HG03159 (cell line): ENCODE results near the gene PHACTR2.
A peak's percentile ranks its signal among the peaks of the same experiment; 100 is the strongest.
"Not testable (repeated sequence)": the region's sequence is repeated elsewhere in the genome, so short reads cannot be mapped to it uniquely, and the experiment has no call there.

Source experiments
- ATAC-seq: cut with Tn5 transposase; IDR thresholded peaks from one replicate; pipeline ENCODE4 v1.9.1; 2021; ENCODE audit warnings: mild to moderate bottlenecking, moderate library complexity; ENCODE audit not compliant: unreplicated experiment

PHACTR2 gene

GRCh38 chr6:143677891-143678791 lies at the start of gene PHACTR2:
PHACTR2 (plus strand) TSS chr6:143677965; CDS start chr6:143678164, 199 bp downstream.
- peak; percentile 60 for ATAC-seq

- no peak for ATAC-seq
Measured at GRCh38 chr6:143629104-143630080, 48.4 kb upstream of the PHACTR2 start.

- not testable (repeated sequence) for ATAC-seq
Measured at GRCh38 chr6:143631196-143631595, 46.6 kb upstream of the PHACTR2 start.

- no peak for ATAC-seq
Measured at GRCh38 chr6:143632894-143633293, 44.9 kb upstream of the PHACTR2 start.

GRCh38 chr6:143634486-143634885 lies 43.3 kb upstream of the PHACTR2 start:
- no peak for ATAC-seq

GRCh38 chr6:143637691-143638090 lies 40.1 kb upstream of the PHACTR2 start:
- ATAC-seq: no peak

GRCh38 chr6:143642403-143642802 lies 35.4 kb upstream of the PHACTR2 start:
- no peak for ATAC-seq

GRCh38 chr6:143647191-143647590 lies 30.6 kb upstream of the PHACTR2 start:
- no peak for ATAC-seq

- ATAC-seq: no peak
Measured at GRCh38 chr6:143647732-143648131, 30.0 kb upstream of the PHACTR2 start.

GRCh38 chr6:143649319-143649718 lies 28.4 kb upstream of the PHACTR2 start:
- not testable (repeated sequence) for ATAC-seq

- ATAC-seq: not testable (repeated sequence)
Measured at GRCh38 chr6:143651328-143651727, 26.4 kb upstream of the PHACTR2 start.

GRCh38 chr6:143652841-143653331 lies 24.9 kb upstream of the PHACTR2 start:
- no peak for ATAC-seq

- no peak for ATAC-seq
Measured at GRCh38 chr6:143655541-143655940, 22.2 kb upstream of the PHACTR2 start.

- ATAC-seq: no peak
Measured at GRCh38 chr6:143656026-143656425, 21.7 kb upstream of the PHACTR2 start.

GRCh38 chr6:143657809-143658208 lies 20.0 kb upstream of the PHACTR2 start:
- ATAC-seq: no peak

GRCh38 chr6:143660170-143660569 lies 17.6 kb upstream of the PHACTR2 start:
- ATAC-seq: not testable (repeated sequence)

- no peak for ATAC-seq
Measured at GRCh38 chr6:143664171-143664570, 13.6 kb upstream of the PHACTR2 start.

GRCh38 chr6:143666007-143666406 lies 11.8 kb upstream of the PHACTR2 start:
- not testable (repeated sequence) for ATAC-seq

- not testable (repeated sequence) for ATAC-seq
Measured at GRCh38 chr6:143669483-143669882, 8.3 kb upstream of the PHACTR2 start.

GRCh38 chr6:143673669-143674068 lies 4.1 kb upstream of the PHACTR2 start:
- ATAC-seq: no peak
